SJCRH30 (cell line): Measurements from ENCODE around the gene SIRT7. TPM values are rescaled to one million over a fixed set of nuclear protein-coding genes. Genes with fewer than 3 reads are reported as not detected.
A peak's percentile ranks its signal among the peaks of the same experiment; 100 is the strongest.

ENCODE experiments used
- DNase-seq, 2 experiments: peaks; one replicate each; pipeline ENCODE4 v3.0.0-alpha.2; 2015 to 2020
- H3K27ac ChIP-seq: fragments of 250-450 bp; sonication (Bioruptor Pico); 2 replicates; pipeline ENCODE4 v1.5.1; 2020; ENCODE audit warnings: mild to moderate bottlenecking, moderate library complexity
- H3K27me3 ChIP-seq: fragments of 250-450 bp; sonication (Bioruptor Pico); 2 replicates; pipeline ENCODE4 v1.5.1; 2020; ENCODE audit warnings: mild to moderate bottlenecking, moderate library complexity
- H3K36me3 ChIP-seq: fragments of 250-450 bp; sonication (Bioruptor Pico); 2 replicates; pipeline ENCODE4 v1.5.1; 2020; ENCODE audit warnings: mild to moderate bottlenecking, moderate library complexity
- H3K4me1 ChIP-seq: fragments of 250-450 bp; sonication (Bioruptor Pico); 2 replicates; pipeline ENCODE4 v1.5.1; 2020; ENCODE audit warnings: mild to moderate bottlenecking, moderate library complexity
- H3K4me3 ChIP-seq: fragments of 250-450 bp; sonication (Bioruptor Pico); 2 replicates; pipeline ENCODE4 v1.5.1; 2020; ENCODE audit warnings: mild to moderate bottlenecking, moderate library complexity
- H3K9me3 ChIP-seq: fragments of 250-450 bp; sonication (Bioruptor Pico); replicated peaks from 2 replicates; pipeline ENCODE4 v1.5.1; 2020; ENCODE audit warnings: mild to moderate bottlenecking, moderate library complexity
- total RNA-seq: library from RNA; depleted of rRNA; stranded (reverse); fragments of >200 nt; shearing (Covaris generic); gene quantifications from 2 replicates; pipeline ENCODE4 v1.2.3, GENCODE V29; 2014

SIRT7 gene
- total RNA-seq, 1 experiment from 2014 or later: 23.5 TPM

GRCh38 chr17:81944858-81945257 lies 26.9 kb upstream of the SIRT7 start:
- peaks cover 38% of the 10 kb centered on the region for H3K4me1 ChIP-seq
- no peak for DNase-seq
- no peak overlapping the region for H3K4me3 ChIP-seq
- no peak overlapping the region for H3K27ac ChIP-seq
- no peaks in the 10 kb centered on the region for H3K9me3 ChIP-seq
- H3K36me3 ChIP-seq: no peaks in the 10 kb centered on the region
- H3K27me3 ChIP-seq: no peaks in the 10 kb centered on the region

- H3K27ac ChIP-seq: peak overlapping the region; percentile 48
These were observed 24.2 kb upstream of the SIRT7 start for GRCh38 chr17:81942167-81942553.

GRCh38 chr17:81941484-81942166 lies 23.6 kb upstream of the SIRT7 start:
- DNase-seq: peak; percentile 96 to 97
- Histone ChIP-seq H3K4me3 (peak overlapping the region; percentile 23), H3K9me3 (no peaks in the 10 kb centered on the region), H3K4me1 (peaks cover 38% of the 10 kb centered on the region), H3K27me3 (no peaks in the 10 kb centered on the region), H3K27ac (peak overlapping the region; percentile 48), H3K36me3 (no peaks in the 10 kb centered on the region)

More at GRCh38 chr17:81942167-81942553, 24.2 kb upstream of the SIRT7 start:
- DNase-seq: no peak
- Histone ChIP-seq H3K9me3 (no peaks in the 10 kb centered on the region), H3K27me3 (no peaks in the 10 kb centered on the region), H3K4me1 (peaks cover 38% of the 10 kb centered on the region), H3K4me3 (peak overlapping the region; percentile 23), H3K36me3 (no peaks in the 10 kb centered on the region)

GRCh38 chr17:81940538-81941483 lies 22.8 kb upstream of the SIRT7 start:
- H3K27ac ChIP-seq: no peak overlapping the region
- DNase-seq: no peak
- no peaks in the 10 kb centered on the region for H3K27me3 ChIP-seq
- H3K4me1 ChIP-seq: peaks cover 37% of the 10 kb centered on the region
- H3K36me3 ChIP-seq: no peaks in the 10 kb centered on the region
- H3K9me3 ChIP-seq: no peaks in the 10 kb centered on the region
- H3K4me3 ChIP-seq: no peak overlapping the region

- H3K9me3 ChIP-seq: no peaks in the 10 kb centered on the region
- no peaks in the 10 kb centered on the region for H3K36me3 ChIP-seq
- peaks cover 34% of the 10 kb centered on the region for H3K4me1 ChIP-seq
- H3K27ac ChIP-seq: no peak overlapping the region
- H3K27me3 ChIP-seq: no peaks in the 10 kb centered on the region
- no peak for DNase-seq
- no peak overlapping the region for H3K4me3 ChIP-seq
These were observed 22.0 kb upstream of the SIRT7 start for GRCh38 chr17:81939881-81940385.

- Histone ChIP-seq H3K4me3 (no peak overlapping the region), H3K9me3 (no peaks in the 10 kb centered on the region), H3K4me1 (peaks cover 29% of the 10 kb centered on the region), H3K36me3 (no peaks in the 10 kb centered on the region), H3K27ac (no peak overlapping the region), H3K27me3 (no peaks in the 10 kb centered on the region)
- no peak for DNase-seq
These were observed 21.2 kb upstream of the SIRT7 start for GRCh38 chr17:81939218-81939617.

GRCh38 chr17:81935709-81936084 lies 17.7 kb upstream of the SIRT7 start:
- no peak for DNase-seq
- no peak overlapping the region for H3K27ac ChIP-seq
- H3K27me3 ChIP-seq: no peaks in the 10 kb centered on the region
- no peak overlapping the region for H3K4me3 ChIP-seq
- no peaks in the 10 kb centered on the region for H3K36me3 ChIP-seq
- no peaks in the 10 kb centered on the region for H3K9me3 ChIP-seq
- H3K4me1 ChIP-seq: peaks cover 2% of the 10 kb centered on the region; the same call in 1 of the 2 replicates

GRCh38 chr17:81934850-81935708 lies 17.1 kb upstream of the SIRT7 start:
- Histone ChIP-seq H3K27ac (no peak overlapping the region), H3K4me3 (no peak overlapping the region), H3K36me3 (no peaks in the 10 kb centered on the region), H3K27me3 (no peaks in the 10 kb centered on the region), H3K9me3 (no peaks in the 10 kb centered on the region), H3K4me1 (no peaks in the 10 kb centered on the region)
- no peak for DNase-seq

GRCh38 chr17:81934098-81934757 lies 16.3 kb upstream of the SIRT7 start:
- Histone ChIP-seq H3K4me3 (no peak overlapping the region), H3K36me3 (no peaks in the 10 kb centered on the region), H3K4me1 (no peaks in the 10 kb centered on the region), H3K27ac (no peak overlapping the region), H3K9me3 (no peaks in the 10 kb centered on the region), H3K27me3 (no peaks in the 10 kb centered on the region)
- DNase-seq: no peak

GRCh38 chr17:81933178-81933699 lies 15.3 kb upstream of the SIRT7 start:
- H3K27ac ChIP-seq: no peak overlapping the region
- no peaks in the 10 kb centered on the region for H3K9me3 ChIP-seq
- H3K4me1 ChIP-seq: peaks cover 8% of the 10 kb centered on the region
- no peak for DNase-seq
- no peaks in the 10 kb centered on the region for H3K36me3 ChIP-seq
- no peak overlapping the region for H3K4me3 ChIP-seq
- H3K27me3 ChIP-seq: no peaks in the 10 kb centered on the region

- no peaks in the 10 kb centered on the region for H3K9me3 ChIP-seq
- H3K4me3 ChIP-seq: no peak overlapping the region
- H3K4me1 ChIP-seq: peaks cover 8% of the 10 kb centered on the region
- no peaks in the 10 kb centered on the region for H3K27me3 ChIP-seq
- no peak for DNase-seq
- H3K36me3 ChIP-seq: no peaks in the 10 kb centered on the region
- H3K27ac ChIP-seq: no peak overlapping the region
These were observed 14.5 kb upstream of the SIRT7 start for GRCh38 chr17:81932333-81932983.

GRCh38 chr17:81931557-81932332 lies 13.8 kb upstream of the SIRT7 start:
- no peak for DNase-seq
- no peaks in the 10 kb centered on the region for H3K27me3 ChIP-seq
- no peaks in the 10 kb centered on the region for H3K36me3 ChIP-seq
- H3K4me1 ChIP-seq: peaks cover 8% of the 10 kb centered on the region
- no peak overlapping the region for H3K4me3 ChIP-seq
- H3K9me3 ChIP-seq: no peaks in the 10 kb centered on the region
- H3K27ac ChIP-seq: no peak overlapping the region

- Histone ChIP-seq H3K27me3 (no peaks in the 10 kb centered on the region), H3K4me1 (peaks cover 8% of the 10 kb centered on the region), H3K27ac (no peak overlapping the region), H3K9me3 (no peaks in the 10 kb centered on the region), H3K36me3 (no peaks in the 10 kb centered on the region), H3K4me3 (no peak overlapping the region)
- DNase-seq: no peak
These were observed 13.2 kb upstream of the SIRT7 start for GRCh38 chr17:81931189-81931556.
